K562 (cell line): ENCODE results near the gene ZFPM1. TPM values are rescaled to one million over a fixed set of nuclear protein-coding genes. Genes with fewer than 3 reads are reported as not detected.

Experiments
- ARID4B ChIP-seq: sonication (generic); formaldehyde crosslinking; IDR thresholded peaks from 2 replicates; pipeline ENCODE4 v1.8.0; 2022; ENCODE audit warnings: mild to moderate bottlenecking, missing genetic modification reagents
- CBX8 ChIP-seq: fragments of 200-600 bp; sonication (generic); IDR thresholded peaks from 2 replicates; pipeline ENCODE4 v1.6.1; 2012; ENCODE audit warnings: borderline replicate concordance, mixed run types, low read depth, mild to moderate bottlenecking, moderate library complexity, mixed read lengths, low read length, control low read depth, inconsistent platforms; ENCODE audit not compliant: poor library complexity, severe bottlenecking; ENCODE audit errors: extremely low read depth
- CTCF ChIP-seq, 3 experiments: IDR thresholded peaks in 2 of 3; conservative IDR thresholded peaks in 1 of 3; 2 replicates each; pipeline ENCODE4 v1.5.1; 2011 to 2012; ENCODE audit warnings: low read length in 3 of 3, mild to moderate bottlenecking in 3 of 3, control low read depth in 2 of 3, improper control_type of control experiment in 1 of 3, inconsistent platforms in 1 of 3, low read depth in 1 of 3, mixed read lengths in 1 of 3, moderate library complexity in 1 of 3; ENCODE audit not compliant: insufficient read depth in 2 of 3
- DPF2 ChIP-seq: fragments of 450-650 bp; IDR thresholded peaks from 2 replicates; pipeline ENCODE4 v1.6.1; 2016
- FOXM1 ChIP-seq, 2 experiments: fragments of 450-650 bp in 1 of 2; sonication (generic) in 1 of 2; formaldehyde crosslinking in 1 of 2; IDR thresholded peaks; 2 replicates each; pipeline versions ENCODE4 v1.6.1 to v1.9.0; 2017 to 2022; ENCODE audit warnings: low read depth in 2 of 2, mild to moderate bottlenecking in 2 of 2, missing genetic modification reagents in 1 of 2, moderate library complexity in 1 of 2
- FOXP1 ChIP-seq: sonication (generic); formaldehyde crosslinking; IDR thresholded peaks from 2 replicates; pipeline ENCODE4 v1.8.0; 2022; ENCODE audit warnings: mild to moderate bottlenecking, missing genetic modification reagents
- PCBP1 ChIP-seq: fragments of 200-400 bp; formaldehyde crosslinking; IDR thresholded peaks from 2 replicates; pipeline ENCODE4 v1.6.1; 2018; ENCODE audit warnings: mild to moderate bottlenecking, low read depth, low read length; ENCODE audit not compliant: poor library complexity, severe bottlenecking
- STAG1 ChIP-seq: sonication (generic); formaldehyde crosslinking; IDR thresholded peaks from 2 replicates; pipeline ENCODE4 v1.5.0; 2020; ENCODE audit warnings: missing genetic modification reagents, borderline replicate concordance
- XRCC5 ChIP-seq: fragments of 200-400 bp; formaldehyde crosslinking; IDR thresholded peaks from 2 replicates; pipeline ENCODE4 v1.6.1; 2017; ENCODE audit warnings: low read depth, mild to moderate bottlenecking, low read length
- polyA plus RNA-seq, 8 experiments: library from polyadenylated mRNA; depleted of rRNA in 4 of 8; stranded (reverse) in 5 of 8; unstranded in 3 of 8; fragments of >200 nt; fragmentation: Nextera tagmentation in 2 of 8; fragmentation: Illumina TruSeq in 1 of 8; extraction: Ambion mirVana in 2 of 8; extraction: Trizol in 1 of 8; gene quantifications; 2 replicates each; pipeline versions ENCODE4 v1.2.1 to v1.2.3, GENCODE V29; 2011 to 2014; ENCODE audit warnings: inconsistent platforms in 1 of 8, missing spikeins in 1 of 8
- total RNA-seq, 7 experiments: library from RNA; depleted of rRNA in 6 of 7; stranded (reverse); fragments of >200 nt in 6 of 7; fragmentation: Illumina TruSeq in 2 of 7; extraction: Trizol in 2 of 7; gene quantifications; 2 replicates each; pipeline versions ENCODE4 v1.2.1 to v1.2.3, GENCODE V29; 2011 to 2021; ENCODE audit warnings: low replicate concordance in 1 of 7

The ZFPM1 gene
- total and polyA plus RNA-seq, 9 of the 15 experiments (the other 6 are each of a cell fraction or from before 2014, with no cell fraction given) = 0.03 to 35.9 (median 1.4) TPM

GRCh38 chr16:88539652-88540345 is 86.7 kb downstream of the ZFPM1 start (continued):
- TF ChIP-seq ARID4B (CRISPR knock-in tag) (peak; percentile 46; the same call in 1 of the 2 replicates), DPF2 (no peak), PCBP1 (peak; percentile 20), CBX8 (no peak), FOXP1 (0 out of 2 replicates have a peak, but pooled peaks have one; percentile 24), FOXM1 (IDR thresholded peaks at IDR 0.05; ENCODE audit: low read depth) (no peak), FOXM1 (CRISPR knock-in tag; IDR thresholded peaks at IDR 0.05; ENCODE audit: low read depth) (0 out of 2 replicates have a peak, but pooled peaks have one; percentile 37), XRCC5 (no peak), CTCF (IDR thresholded peaks at IDR 0.05 in 2 of 3, conservative IDR thresholded peaks at IDR 0.05 in 1 of 3; ENCODE audit: insufficient read depth in 2 of 3, low read depth in 1 of 3, low read length in 3 of 3) (peak; percentile 27 to 37 (median 27); a peak in 4 of 6 replicates), STAG1 (CRISPR knock-in tag) (0 out of 2 replicates have a peak, but pooled peaks have one; percentile 7)
